GM18868 (cell line): ENCODE results near the gene NPFFR1.

Experiments
- ATAC-seq: cut with Tn5 transposase; IDR thresholded peaks from one replicate; pipeline ENCODE4 v1.9.1; 2021; ENCODE audit warnings: mild to moderate bottlenecking, moderate library complexity; ENCODE audit not compliant: unreplicated experiment

Gene NPFFR1

GRCh38 chr10:70315815-70316214 is 32.0 kb upstream of the NPFFR1 start:
- ATAC-seq, result no peak

GRCh38 chr10:70315276-70315675 is 31.5 kb upstream of the NPFFR1 start:
- ATAC-seq, result no peak

- ATAC-seq, result no peak
Measured at GRCh38 chr10:70312972-70313371, 29.2 kb upstream of the NPFFR1 start.

GRCh38 chr10:70312249-70312648 is 28.4 kb upstream of the NPFFR1 start:
- no peak for ATAC-seq

GRCh38 chr10:70311698-70312097 is 27.9 kb upstream of the NPFFR1 start:
- no peak for ATAC-seq

GRCh38 chr10:70309661-70310060 is 25.9 kb upstream of the NPFFR1 start:
- ATAC-seq, result no peak

GRCh38 chr10:70308121-70309060 is 24.6 kb upstream of the NPFFR1 start:
- no peak for ATAC-seq

GRCh38 chr10:70306886-70307520 is 23.2 kb upstream of the NPFFR1 start:
- no peak for ATAC-seq

- ATAC-seq, result no peak
Measured at GRCh38 chr10:70306181-70306705, 22.4 kb upstream of the NPFFR1 start.

GRCh38 chr10:70303730-70304129 is 19.9 kb upstream of the NPFFR1 start:
- no peak for ATAC-seq

- ATAC-seq, result no peak
Measured at GRCh38 chr10:70302292-70302691, 18.5 kb upstream of the NPFFR1 start.

GRCh38 chr10:70300908-70301597 is 17.2 kb upstream of the NPFFR1 start:
- ATAC-seq, result no peak

GRCh38 chr10:70300461-70300860 is 16.7 kb upstream of the NPFFR1 start:
- ATAC-seq, result no peak

GRCh38 chr10:70299876-70300275 is 16.1 kb upstream of the NPFFR1 start:
- ATAC-seq, result no peak

GRCh38 chr10:70298393-70298792 is 14.6 kb upstream of the NPFFR1 start:
- no peak for ATAC-seq

GRCh38 chr10:70297224-70297623 is 13.4 kb upstream of the NPFFR1 start:
- ATAC-seq, result no peak

GRCh38 chr10:70296406-70296899 is 12.6 kb upstream of the NPFFR1 start:
- ATAC-seq, result no peak

GRCh38 chr10:70295926-70296325 is 12.1 kb upstream of the NPFFR1 start:
- ATAC-seq, result no peak

GRCh38 chr10:70295321-70295720 is 11.5 kb upstream of the NPFFR1 start:
- ATAC-seq, result no peak

- ATAC-seq, result peak; percentile 68
Measured at GRCh38 chr10:70293169-70293843, 9.5 kb upstream of the NPFFR1 start.

GRCh38 chr10:70292004-70292403 is 8.2 kb upstream of the NPFFR1 start:
- no peak for ATAC-seq
